Stimulated activated naive CD8-positive, alpha-beta T cell treated with anti-CD3 and anti-CD28 coated beads, Interleukin-15, amount 100 ng/mL, for 72 hours (primary cell): ENCODE results near the gene SLC37A1.

Experiments
- ATAC-seq: fragments of 150-1000 bp; cut with Tn5 transposase; 2 replicates; pipeline ENCODE4 v1.10.0; 2021; ENCODE audit warnings: mild to moderate bottlenecking, moderate library complexity
- DNase-seq, 2 donors: peaks; one replicate each; pipeline ENCODE4 v3.0.0; 2021 to 2022
- H3K27ac Mint-ChIP-seq, 2 donors: one replicate each; pipeline ENCODE4 v1.8.0; 2022; ENCODE audit warnings: mild to moderate bottlenecking in 2 of 2, mixed read lengths in 2 of 2, moderate library complexity in 2 of 2
- H3K27me3 Mint-ChIP-seq: one replicate; pipeline ENCODE4 v1.8.0; 2022; ENCODE audit warnings: mixed read lengths
- H3K4me1 Mint-ChIP-seq: one replicate; pipeline ENCODE4 v1.8.0; 2022; ENCODE audit warnings: mild to moderate bottlenecking, mixed read lengths
- H3K4me3 Mint-ChIP-seq, 2 donors: one replicate each; pipeline ENCODE4 v1.8.0; 2022; ENCODE audit warnings: mild to moderate bottlenecking in 2 of 2, mixed read lengths in 2 of 2, moderate library complexity in 1 of 2
- H3K9me3 Mint-ChIP-seq, 2 donors: one replicate each; pipeline ENCODE4 v1.8.0; 2022; ENCODE audit warnings: mixed read lengths in 2 of 2

Gene SLC37A1

GRCh38 chr21:42571391-42572150 lies 57.9 kb downstream of the SLC37A1 start:
- ATAC-seq (no peak), DNase-seq (peak in 1 of 2 donors; percentile 5)
- H3K4me3 Mint-ChIP-seq, result no peak overlapping the region
- peaks cover 9 to 10% of the 10 kb centered on the region in 2 donors for H3K9me3 Mint-ChIP-seq
- peak overlapping the region in 1 of 2 donors; percentile 89 for H3K27ac Mint-ChIP-seq
- H3K4me1 Mint-ChIP-seq, result no peaks in the 10 kb centered on the region
- no peaks in the 10 kb centered on the region for H3K27me3 Mint-ChIP-seq

- DNase-seq (peak in 1 of 2 donors; percentile 4), ATAC-seq (no peak)
- H3K27ac Mint-ChIP-seq, result no peak overlapping the region
- H3K9me3 Mint-ChIP-seq, result peaks cover 14 to 21% of the 10 kb centered on the region in 2 donors
- H3K4me3 Mint-ChIP-seq, result no peak overlapping the region
- H3K27me3 Mint-ChIP-seq, result no peaks in the 10 kb centered on the region
- no peaks in the 10 kb centered on the region for H3K4me1 Mint-ChIP-seq
These were observed 59.3 kb downstream of the SLC37A1 start for GRCh38 chr21:42572906-42573495.

GRCh38 chr21:42574234-42575027 lies 60.8 kb downstream of the SLC37A1 start:
- DNase-seq (peak in 1 of 2 donors; percentile 5), ATAC-seq (no peak)
- Mint-ChIP-seq H3K27me3 (no peaks in the 10 kb centered on the region), H3K4me3 (no peak overlapping the region), H3K27ac (no peak overlapping the region), H3K9me3 (peaks cover 14 to 21% of the 10 kb centered on the region in 2 donors), H3K4me1 (no peaks in the 10 kb centered on the region)

GRCh38 chr21:42575111-42575510 lies 61.5 kb downstream of the SLC37A1 start:
- H3K4me1 Mint-ChIP-seq, result no peaks in the 10 kb centered on the region
- no peak overlapping the region for H3K4me3 Mint-ChIP-seq
- DNase-seq (no peak), ATAC-seq (no peak)
- no peaks in the 10 kb centered on the region for H3K27me3 Mint-ChIP-seq
- H3K9me3 Mint-ChIP-seq, result peaks cover 14 to 21% of the 10 kb centered on the region in 2 donors
- no peak overlapping the region for H3K27ac Mint-ChIP-seq

GRCh38 chr21:42576639-42577038 lies 63.0 kb downstream of the SLC37A1 start:
- ATAC-seq, result no peak
- H3K27ac Mint-ChIP-seq, result no peak overlapping the region
- H3K27me3 Mint-ChIP-seq, result no peaks in the 10 kb centered on the region
- H3K4me3 Mint-ChIP-seq, result no peak overlapping the region
- DNase-seq, result no peak
- no peaks in the 10 kb centered on the region for H3K4me1 Mint-ChIP-seq
- H3K9me3 Mint-ChIP-seq, result peaks cover 14 to 21% of the 10 kb centered on the region in 2 donors

GRCh38 chr21:42578034-42578433 lies 64.4 kb downstream of the SLC37A1 start:
- no peak overlapping the region for H3K27ac Mint-ChIP-seq
- H3K9me3 Mint-ChIP-seq, result peaks cover 14 to 21% of the 10 kb centered on the region in 2 donors
- no peak overlapping the region for H3K4me3 Mint-ChIP-seq
- no peaks in the 10 kb centered on the region for H3K4me1 Mint-ChIP-seq
- DNase-seq (no peak), ATAC-seq (no peak)
- no peaks in the 10 kb centered on the region for H3K27me3 Mint-ChIP-seq

- Mint-ChIP-seq H3K9me3 (peaks cover 14 to 21% of the 10 kb centered on the region in 2 donors), H3K27me3 (no peaks in the 10 kb centered on the region), H3K27ac (no peak overlapping the region), H3K4me1 (no peaks in the 10 kb centered on the region), H3K4me3 (no peak overlapping the region)
- DNase-seq (no peak), ATAC-seq (no peak)
These were observed 65.2 kb downstream of the SLC37A1 start for GRCh38 chr21:42578761-42579415.

- ATAC-seq (peak; percentile 26), DNase-seq (no peak)
- no peaks in the 10 kb centered on the region for H3K4me1 Mint-ChIP-seq
- H3K4me3 Mint-ChIP-seq, result no peak overlapping the region
- H3K9me3 Mint-ChIP-seq, result peaks cover 14 to 21% of the 10 kb centered on the region in 2 donors
- H3K27me3 Mint-ChIP-seq, result no peaks in the 10 kb centered on the region
- H3K27ac Mint-ChIP-seq, result no peak overlapping the region
These were observed 65.9 kb downstream of the SLC37A1 start for GRCh38 chr21:42579456-42580075.

- H3K4me3 Mint-ChIP-seq, result no peak overlapping the region
- DNase-seq (no peak), ATAC-seq (no peak)
- no peaks in the 10 kb centered on the region for H3K27me3 Mint-ChIP-seq
- peaks cover 14 to 21% of the 10 kb centered on the region in 2 donors for H3K9me3 Mint-ChIP-seq
- no peak overlapping the region for H3K27ac Mint-ChIP-seq
- H3K4me1 Mint-ChIP-seq, result no peaks in the 10 kb centered on the region
These were observed 66.6 kb downstream of the SLC37A1 start for GRCh38 chr21:42580076-42580792.

- H3K27ac Mint-ChIP-seq, result no peak overlapping the region
- no peak overlapping the region for H3K4me3 Mint-ChIP-seq
- no peak for ATAC-seq
- no peak for DNase-seq
- H3K27me3 Mint-ChIP-seq, result no peaks in the 10 kb centered on the region
- H3K9me3 Mint-ChIP-seq, result peaks cover 11 to 19% of the 10 kb centered on the region in 2 donors
- no peaks in the 10 kb centered on the region for H3K4me1 Mint-ChIP-seq
These were observed 67.2 kb downstream of the SLC37A1 start for GRCh38 chr21:42580793-42581321.

- peaks cover 5 to 13% of the 10 kb centered on the region in 2 donors for H3K9me3 Mint-ChIP-seq
- ATAC-seq (no peak), DNase-seq (no peak)
- H3K4me3 Mint-ChIP-seq, result no peak overlapping the region
- H3K4me1 Mint-ChIP-seq, result no peaks in the 10 kb centered on the region
- no peaks in the 10 kb centered on the region for H3K27me3 Mint-ChIP-seq
- H3K27ac Mint-ChIP-seq, result no peak overlapping the region
These were observed 67.8 kb downstream of the SLC37A1 start for GRCh38 chr21:42581336-42581992.

GRCh38 chr21:42581993-42582786 lies 68.5 kb downstream of the SLC37A1 start:
- no peak overlapping the region for H3K4me3 Mint-ChIP-seq
- no peak for ATAC-seq
- peaks cover 0 to 6% of the 10 kb centered on the region in 2 donors for H3K9me3 Mint-ChIP-seq
- H3K27me3 Mint-ChIP-seq, result no peaks in the 10 kb centered on the region
- H3K27ac Mint-ChIP-seq, result peak overlapping the region in 1 of 2 donors; percentile 68
- no peak for DNase-seq
- H3K4me1 Mint-ChIP-seq, result no peaks in the 10 kb centered on the region

- Mint-ChIP-seq H3K4me1 (no peaks in the 10 kb centered on the region), H3K4me3 (no peak overlapping the region), H3K9me3 (no peaks in the 10 kb centered on the region), H3K27me3 (no peaks in the 10 kb centered on the region), H3K27ac (no peak overlapping the region)
- no peak for DNase-seq
- ATAC-seq, result no peak
These were observed 69.3 kb downstream of the SLC37A1 start for GRCh38 chr21:42582787-42583476.
